Right atrium auricular region (tissue), 2 donors: ENCODE data around the gene PPHLN1. TPM values are rescaled to one million over a fixed set of nuclear protein-coding genes. Genes with fewer than 3 reads are reported as not detected.

Experiments
- DNase-seq: peaks from one replicate; pipeline ENCODE4 v3.0.0-alpha.2; 2019; ENCODE audit warnings: low spot score
- H3K27ac ChIP-seq, 2 donors: fragments of 200-600 bp; sonication (generic); 1 replicate in 1 of 2; 2 replicates in 1 of 2; pipeline ENCODE4 v1.5.1; 2016 to 2019
- H3K27me3 ChIP-seq, 2 donors: fragments of 200-600 bp; sonication (generic); one replicate each; pipeline versions ENCODE4 v1.5.1 to v1.6.0; 2017 to 2019
- H3K36me3 ChIP-seq: fragments of 200-600 bp; sonication (generic); one replicate; pipeline ENCODE4 v1.5.1; 2016
- H3K4me1 ChIP-seq, 2 donors: fragments of 200-600 bp; sonication (generic); one replicate each; pipeline versions ENCODE4 v1.5.1 to v1.6.0; 2017 to 2019
- H3K4me3 ChIP-seq, 2 donors: fragments of 200-600 bp; sonication (generic); 1 replicate in 1 of 2; 2 replicates in 1 of 2; pipeline ENCODE4 v1.5.1; 2017 to 2019; ENCODE audit warnings: mild to moderate bottlenecking in 1 of 2, moderate library complexity in 1 of 2
- H3K9me3 ChIP-seq, 2 donors: fragments of 200-600 bp; sonication (generic); one replicate each; pipeline ENCODE4 v1.5.1; 2019
- total RNA-seq, 2 donors: library from RNA; depleted of rRNA; stranded (reverse); fragments of >200 nt; gene quantifications; one replicate each; pipeline ENCODE4 v1.1.0, GENCODE V29; 2016
- TF ChIP-seq, protein P1 (sequence below), 2 donors: fragments of 200-600 bp; sonication (generic); IDR thresholded peaks; one replicate each; pipeline ENCODE4 v1.5.1; 2019; ENCODE audit warnings: antibody characterized with exemption in 2 of 2

Gene PPHLN1
- total RNA-seq, 2 donors from 2014 or later: 36.6 to 46.6 TPM

DNA sequence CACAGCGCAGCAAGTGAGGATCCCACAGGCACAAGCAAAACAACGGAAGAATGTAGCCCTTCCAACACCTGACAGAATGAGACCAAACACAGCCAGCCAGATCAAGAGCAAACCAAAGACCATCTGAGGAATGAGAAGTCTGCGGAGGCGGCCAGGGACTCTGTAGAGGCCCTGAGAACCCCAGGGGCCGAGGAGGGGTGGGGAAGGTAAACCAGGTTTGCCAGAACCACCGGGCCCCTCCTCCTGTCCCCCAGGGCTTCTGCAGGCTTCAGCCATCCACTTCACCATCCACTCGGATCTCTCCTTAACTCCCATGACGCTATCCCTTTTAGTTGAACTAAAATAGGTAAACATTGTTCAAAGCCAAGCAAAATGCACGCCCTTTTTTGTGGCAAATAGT, 37.4 kb upstream of the PPHLN1 start:
- Histone ChIP-seq H3K27ac (no peak overlapping the region), H3K4me1 (no peaks in the 10 kb centered on the region), H3K4me3 (no peak overlapping the region), H3K27me3 (no peaks in the 10 kb centered on the region), H3K9me3 (no peaks in the 10 kb centered on the region), H3K36me3 (no peaks in the 10 kb centered on the region)
- TF ChIP-seq, protein P1, sequence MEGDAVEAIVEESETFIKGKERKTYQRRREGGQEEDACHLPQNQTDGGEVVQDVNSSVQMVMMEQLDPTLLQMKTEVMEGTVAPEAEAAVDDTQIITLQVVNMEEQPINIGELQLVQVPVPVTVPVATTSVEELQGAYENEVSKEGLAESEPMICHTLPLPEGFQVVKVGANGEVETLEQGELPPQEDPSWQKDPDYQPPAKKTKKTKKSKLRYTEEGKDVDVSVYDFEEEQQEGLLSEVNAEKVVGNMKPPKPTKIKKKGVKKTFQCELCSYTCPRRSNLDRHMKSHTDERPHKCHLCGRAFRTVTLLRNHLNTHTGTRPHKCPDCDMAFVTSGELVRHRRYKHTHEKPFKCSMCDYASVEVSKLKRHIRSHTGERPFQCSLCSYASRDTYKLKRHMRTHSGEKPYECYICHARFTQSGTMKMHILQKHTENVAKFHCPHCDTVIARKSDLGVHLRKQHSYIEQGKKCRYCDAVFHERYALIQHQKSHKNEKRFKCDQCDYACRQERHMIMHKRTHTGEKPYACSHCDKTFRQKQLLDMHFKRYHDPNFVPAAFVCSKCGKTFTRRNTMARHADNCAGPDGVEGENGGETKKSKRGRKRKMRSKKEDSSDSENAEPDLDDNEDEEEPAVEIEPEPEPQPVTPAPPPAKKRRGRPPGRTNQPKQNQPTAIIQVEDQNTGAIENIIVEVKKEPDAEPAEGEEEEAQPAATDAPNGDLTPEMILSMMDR (IDR thresholded peaks at IDR 0.05): no peak
- DNase-seq: no peak

DNA sequence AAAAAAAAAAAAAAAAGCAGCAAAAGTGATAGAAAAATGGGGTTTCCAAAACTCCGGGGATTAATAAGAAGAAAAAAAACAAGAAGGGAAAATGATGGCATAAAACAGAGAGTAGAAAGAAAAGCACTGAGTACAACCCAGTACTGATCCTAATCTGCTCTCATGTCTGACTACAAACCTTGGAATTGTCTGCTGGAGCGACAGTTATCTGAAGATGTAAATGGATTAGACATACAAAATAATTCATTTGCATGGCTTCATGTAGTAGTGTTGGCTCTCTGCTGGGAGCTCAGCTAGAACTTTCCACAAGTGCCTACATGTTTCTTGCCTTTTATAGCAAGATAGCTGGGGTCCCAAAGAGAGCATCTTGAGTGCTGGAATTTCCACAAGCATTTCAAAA, 34.3 kb upstream of the PPHLN1 start:
- no peak overlapping the region for H3K4me3 ChIP-seq
- H3K36me3 ChIP-seq: no peaks in the 10 kb centered on the region
- TF ChIP-seq, protein P1 (IDR thresholded peaks at IDR 0.05): no peak
- H3K4me1 ChIP-seq: no peaks in the 10 kb centered on the region
- no peaks in the 10 kb centered on the region for H3K27me3 ChIP-seq
- no peak for DNase-seq
- H3K9me3 ChIP-seq: no peaks in the 10 kb centered on the region
- no peak overlapping the region for H3K27ac ChIP-seq

DNA sequence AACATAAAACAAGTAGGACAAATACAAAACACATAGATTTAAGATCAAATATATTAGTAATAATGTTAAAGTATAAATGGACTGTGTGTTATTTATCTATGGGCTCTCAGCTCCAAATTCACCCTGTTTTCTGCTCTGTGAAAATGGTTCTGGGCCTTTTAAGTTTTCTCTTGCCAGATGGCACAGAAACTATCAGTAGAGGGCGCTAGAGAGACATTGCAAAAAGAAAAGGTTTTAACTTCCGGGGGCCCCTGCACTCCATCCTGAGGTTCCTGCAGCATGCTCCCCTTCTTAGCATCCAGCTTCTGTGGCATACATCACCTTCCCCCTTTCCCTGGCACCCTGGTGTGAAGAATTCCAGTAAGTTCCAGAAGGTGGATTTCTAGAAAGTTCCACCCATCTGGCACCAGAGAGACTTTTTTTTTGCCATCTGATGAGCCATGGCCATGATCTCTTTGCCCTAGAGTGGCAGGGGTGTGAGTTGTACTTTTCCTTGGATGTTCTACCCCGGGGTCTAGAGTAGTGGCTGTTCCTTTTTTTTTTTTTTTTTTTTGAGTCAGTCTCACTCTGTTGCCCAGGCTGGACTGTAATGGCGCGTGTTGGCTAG, 29.4 kb upstream of the PPHLN1 start:
- TF ChIP-seq, protein P1 (IDR thresholded peaks at IDR 0.05): no peak
- no peak overlapping the region for H3K27ac ChIP-seq
- no peaks in the 10 kb centered on the region for H3K9me3 ChIP-seq
- H3K4me3 ChIP-seq: no peak overlapping the region
- H3K4me1 ChIP-seq: no peaks in the 10 kb centered on the region
- DNase-seq: no peak
- H3K27me3 ChIP-seq: no peaks in the 10 kb centered on the region
- H3K36me3 ChIP-seq: no peaks in the 10 kb centered on the region

DNA sequence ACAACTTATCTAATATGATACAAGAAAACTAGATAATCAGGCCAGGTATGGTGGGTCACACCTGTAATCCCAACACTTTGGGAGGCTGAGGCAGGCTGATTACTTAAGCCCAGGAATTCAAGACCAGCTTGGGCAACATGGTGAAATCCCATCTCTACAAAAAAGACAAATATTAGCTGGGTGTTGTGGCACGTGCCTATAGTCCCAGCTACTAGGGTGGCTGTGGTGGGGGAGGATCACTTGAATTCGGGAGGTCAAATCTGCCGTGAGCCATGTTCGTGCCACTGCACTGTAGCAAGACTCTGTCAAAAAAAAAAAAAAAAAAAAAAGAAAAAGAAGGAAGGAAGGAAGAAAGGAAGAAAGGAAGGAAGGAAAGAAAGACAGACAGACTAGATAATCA, 27.1 kb upstream of the PPHLN1 start:
- Histone ChIP-seq H3K36me3 (no peaks in the 10 kb centered on the region), H3K27me3 (no peaks in the 10 kb centered on the region), H3K9me3 (no peaks in the 10 kb centered on the region), H3K4me3 (no peak overlapping the region), H3K27ac (no peak overlapping the region), H3K4me1 (no peaks in the 10 kb centered on the region)
- TF ChIP-seq, protein P1 (IDR thresholded peaks at IDR 0.05): no peak
- DNase-seq: no peak

DNA sequence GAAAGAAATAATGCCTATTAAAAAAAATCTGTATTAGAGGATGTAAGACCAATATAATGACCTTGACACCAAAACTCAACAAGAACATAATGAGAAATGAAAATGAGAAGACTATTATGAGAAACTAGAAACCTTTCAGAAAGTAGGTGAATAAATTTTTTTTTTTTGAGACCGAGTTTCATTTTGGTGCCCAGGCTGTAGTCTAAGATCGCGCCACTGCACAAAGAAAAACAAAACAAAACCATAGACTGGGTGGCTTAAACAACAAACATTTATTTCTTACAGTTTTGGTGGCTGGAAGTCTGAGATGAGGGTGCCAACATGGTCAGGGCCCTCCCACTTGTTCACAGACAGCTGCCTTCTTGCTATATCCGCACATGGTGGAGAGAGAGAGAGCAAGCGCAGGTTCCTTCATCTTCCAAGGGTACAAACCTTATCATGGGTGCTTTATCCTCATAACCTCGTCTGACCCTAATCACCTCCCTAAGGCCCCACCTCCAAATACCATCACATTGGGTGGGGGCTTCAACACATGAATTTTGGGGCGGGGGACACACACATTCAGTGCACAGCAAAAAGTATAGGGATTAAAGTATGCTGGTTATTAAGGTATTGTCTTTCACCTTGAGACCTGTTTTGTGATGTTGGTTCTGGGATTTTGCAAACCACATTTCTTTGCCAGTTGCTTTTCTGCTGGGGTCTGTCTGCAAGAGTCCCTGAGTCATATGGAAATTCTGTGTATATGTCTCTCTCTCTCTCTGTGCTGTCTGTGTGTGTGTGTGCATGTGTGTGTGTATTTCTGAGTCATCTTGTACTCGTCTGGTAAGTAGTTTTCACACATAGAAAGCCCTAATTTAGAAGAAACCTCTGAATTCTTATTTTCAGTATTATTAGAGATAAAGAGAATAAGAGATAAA, 26.3 kb upstream of the PPHLN1 start:
- TF ChIP-seq, protein P1 (IDR thresholded peaks at IDR 0.05): no peak
- DNase-seq: no peak
- no peaks in the 10 kb centered on the region for H3K27me3 ChIP-seq
- H3K27ac ChIP-seq: no peak overlapping the region
- H3K9me3 ChIP-seq: no peaks in the 10 kb centered on the region
- H3K4me1 ChIP-seq: no peaks in the 10 kb centered on the region
- no peak overlapping the region for H3K4me3 ChIP-seq
- H3K36me3 ChIP-seq: no peaks in the 10 kb centered on the region
